GM21619 (cell line): ENCODE measurements around the gene NRP1.
"Not testable (repeated sequence)": the region's sequence is repeated elsewhere in the genome, so short reads cannot be mapped to it uniquely, and the experiment has no call there.

Experiments used
- ATAC-seq: cut with Tn5 transposase; IDR thresholded peaks from one replicate; pipeline ENCODE4 v1.9.1; 2021; ENCODE audit not compliant: unreplicated experiment

The NRP1 gene

DNA sequence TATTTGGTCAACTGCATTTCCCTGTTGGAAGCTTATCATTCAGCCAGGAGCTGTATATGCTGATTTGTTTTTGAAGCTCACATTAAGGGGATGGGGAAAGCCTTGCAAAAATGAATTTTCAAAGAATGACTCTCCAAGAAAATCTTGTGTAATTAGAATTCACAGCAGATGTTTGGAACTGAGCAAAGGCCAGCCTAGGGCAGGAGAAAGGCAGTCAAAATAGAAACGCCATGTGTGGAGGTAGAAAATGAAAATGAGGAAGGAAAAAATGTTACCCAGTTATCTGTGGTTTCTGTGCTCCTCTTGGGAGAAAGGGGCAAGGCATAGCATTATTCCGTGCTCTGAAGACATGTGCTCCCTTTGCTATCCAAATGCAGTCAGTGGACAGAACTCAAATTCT is 93.5 kb downstream of the NRP1 start:
- ATAC-seq = no peak

GRCh38 chr10:33240258-33240657 is 94.2 kb downstream of the NRP1 start:
- ATAC-seq = no peak

DNA sequence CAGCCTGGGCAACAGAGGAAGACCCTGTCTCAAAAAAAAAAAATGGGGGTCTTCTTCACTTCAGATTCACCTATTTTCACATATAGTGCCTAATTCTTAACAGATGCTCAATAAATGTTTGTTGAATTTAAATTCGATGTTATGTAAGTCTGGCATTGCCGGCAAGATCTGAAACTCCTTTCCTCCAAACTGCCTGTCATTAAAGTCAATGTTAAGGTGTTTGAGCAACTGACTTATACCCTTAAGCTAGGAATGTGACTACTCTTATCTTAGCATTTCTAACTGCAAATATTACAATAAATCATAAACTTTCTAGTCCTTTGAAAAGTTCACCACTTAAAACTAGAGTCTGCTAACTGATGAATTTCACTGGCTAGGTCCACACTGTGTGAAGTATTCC is 95.2 kb downstream of the NRP1 start:
- no peak for ATAC-seq

DNA sequence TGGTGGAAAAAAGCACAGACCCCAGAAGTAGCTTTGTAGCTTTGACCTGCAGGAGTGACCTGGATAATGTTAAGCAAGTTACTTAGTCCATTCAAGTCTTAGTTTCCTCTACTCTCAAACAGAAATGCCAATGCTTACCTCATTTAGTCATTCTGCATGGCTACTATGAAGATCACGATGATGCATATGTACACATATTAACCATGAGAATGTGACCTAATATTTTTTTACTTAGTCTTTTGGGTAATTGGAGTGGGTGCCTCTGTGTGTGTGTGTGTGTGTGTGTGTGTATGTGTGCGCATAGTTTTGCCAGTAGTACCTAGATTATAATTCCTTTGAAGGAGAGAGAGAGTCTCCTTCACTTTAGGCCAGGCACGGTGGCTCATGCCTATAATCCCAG is 95.8 kb downstream of the NRP1 start:
- ATAC-seq = no peak

- no peak for ATAC-seq
These were observed 96.5 kb downstream of the NRP1 start for GRCh38 chr10:33237736-33238624.

- ATAC-seq = no peak
These were observed 97.6 kb downstream of the NRP1 start for GRCh38 chr10:33236916-33237315.

GRCh38 chr10:33235951-33236350 is 98.5 kb downstream of the NRP1 start:
- ATAC-seq = no peak

DNA sequence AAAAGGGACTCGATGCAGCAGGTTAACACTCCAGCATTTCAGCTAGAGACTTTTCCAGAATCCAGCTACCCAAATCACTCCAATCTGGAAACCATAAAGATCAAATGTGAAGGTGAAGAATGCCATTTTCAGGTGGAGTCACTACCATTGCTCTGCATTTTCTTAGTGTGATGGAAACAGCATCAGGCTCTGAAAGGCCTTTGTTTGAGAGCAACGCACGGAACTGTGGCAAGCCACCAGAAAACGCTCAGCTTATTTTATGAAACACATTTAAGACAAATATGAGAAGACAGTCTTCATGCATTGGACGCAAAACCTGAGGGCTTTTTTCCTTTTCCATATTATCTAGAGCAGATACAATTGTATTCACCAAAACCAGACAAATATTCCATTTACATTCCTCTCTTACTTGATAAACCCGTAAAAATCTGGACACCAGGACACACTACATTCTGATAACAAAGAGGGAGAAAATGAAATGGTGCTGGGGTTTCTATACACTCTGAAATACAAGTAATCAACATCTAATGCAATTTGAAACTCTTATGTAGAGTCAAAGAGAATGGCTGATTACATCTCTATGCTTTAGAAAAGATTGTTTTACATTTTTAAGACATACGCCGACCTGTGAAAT is 99.1 kb downstream of the NRP1 start:
- ATAC-seq = no peak

GRCh38 chr10:33234831-33235237 is 99.6 kb downstream of the NRP1 start:
- no peak for ATAC-seq

GRCh38 chr10:33233635-33234034 is 100.8 kb downstream of the NRP1 start:
- no peak for ATAC-seq

GRCh38 chr10:33233221-33233620 is 101.2 kb downstream of the NRP1 start:
- ATAC-seq = no peak

DNA sequence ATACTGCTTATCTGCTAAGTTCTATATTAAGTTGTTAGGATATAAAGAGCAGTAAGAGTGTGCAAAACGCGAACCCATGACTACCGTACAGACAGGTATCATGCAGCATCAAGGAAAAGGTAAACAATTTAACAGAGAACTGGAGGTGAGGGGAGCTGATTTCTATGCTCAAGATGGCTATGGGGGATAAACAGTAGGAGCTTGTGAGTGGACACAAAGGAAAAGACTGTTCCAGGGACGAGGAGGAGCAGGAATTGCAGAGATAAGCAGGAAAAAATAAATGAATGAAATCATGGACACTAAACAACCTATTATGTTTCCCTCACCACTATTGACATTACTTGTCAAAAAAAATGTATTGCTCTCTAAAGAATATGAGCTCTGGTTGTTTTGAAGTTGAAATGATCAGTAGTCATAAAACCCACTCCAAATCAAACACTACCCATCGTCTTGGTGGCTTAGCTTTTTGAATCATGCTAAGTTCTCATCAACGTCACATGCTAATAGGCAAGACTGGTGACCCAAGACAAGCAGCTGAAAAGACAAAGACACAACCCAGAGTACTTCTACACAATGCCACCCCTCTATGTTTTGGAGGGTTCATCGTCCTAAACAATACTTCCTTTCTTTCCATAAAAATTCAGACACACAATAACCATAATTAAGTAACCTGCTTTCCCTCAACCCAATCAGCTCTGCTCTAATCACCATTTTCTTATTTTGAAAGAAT is 102.7 kb downstream of the NRP1 start:
- no peak for ATAC-seq

DNA sequence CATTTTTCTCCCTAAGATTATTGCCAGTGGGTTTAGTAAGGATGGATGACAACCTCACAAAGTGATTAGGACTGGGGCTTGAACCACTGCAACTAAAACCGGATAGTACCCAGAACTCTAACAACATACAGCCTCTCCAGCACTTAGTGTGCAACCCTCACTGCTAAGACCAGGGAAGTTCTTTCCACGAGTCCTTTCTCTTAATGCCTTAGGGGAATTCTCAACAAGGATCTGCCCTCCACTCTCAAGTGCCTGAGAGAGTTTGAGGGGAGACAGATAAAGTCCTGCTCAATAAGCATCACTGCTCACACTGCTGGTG is 104.6 kb downstream of the NRP1 start:
- no peak for ATAC-seq

- ATAC-seq = no peak
These were observed 105.1 kb downstream of the NRP1 start for GRCh38 chr10:33229252-33229948.

DNA sequence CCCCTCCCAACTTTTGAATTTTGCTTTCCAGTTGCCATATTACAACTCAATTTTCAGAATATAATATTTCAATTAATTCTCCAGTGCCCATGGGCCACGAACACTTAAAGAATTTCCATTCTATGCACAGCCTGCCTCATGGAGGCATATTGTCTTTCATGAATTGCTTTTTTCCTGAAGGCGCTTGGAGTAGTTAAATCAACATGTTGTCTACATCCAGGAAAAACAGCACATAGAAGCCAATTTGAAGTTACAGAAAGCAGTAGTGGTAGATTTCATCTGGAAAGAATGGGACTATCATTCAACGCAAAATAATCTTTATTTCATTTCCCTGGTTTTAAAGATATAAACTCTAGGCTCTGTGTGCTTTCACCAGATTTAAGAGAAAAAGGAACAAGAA is 106.0 kb downstream of the NRP1 start:
- no peak for ATAC-seq

GRCh38 chr10:33227489-33227888 is 107.0 kb downstream of the NRP1 start:
- ATAC-seq = no peak

DNA sequence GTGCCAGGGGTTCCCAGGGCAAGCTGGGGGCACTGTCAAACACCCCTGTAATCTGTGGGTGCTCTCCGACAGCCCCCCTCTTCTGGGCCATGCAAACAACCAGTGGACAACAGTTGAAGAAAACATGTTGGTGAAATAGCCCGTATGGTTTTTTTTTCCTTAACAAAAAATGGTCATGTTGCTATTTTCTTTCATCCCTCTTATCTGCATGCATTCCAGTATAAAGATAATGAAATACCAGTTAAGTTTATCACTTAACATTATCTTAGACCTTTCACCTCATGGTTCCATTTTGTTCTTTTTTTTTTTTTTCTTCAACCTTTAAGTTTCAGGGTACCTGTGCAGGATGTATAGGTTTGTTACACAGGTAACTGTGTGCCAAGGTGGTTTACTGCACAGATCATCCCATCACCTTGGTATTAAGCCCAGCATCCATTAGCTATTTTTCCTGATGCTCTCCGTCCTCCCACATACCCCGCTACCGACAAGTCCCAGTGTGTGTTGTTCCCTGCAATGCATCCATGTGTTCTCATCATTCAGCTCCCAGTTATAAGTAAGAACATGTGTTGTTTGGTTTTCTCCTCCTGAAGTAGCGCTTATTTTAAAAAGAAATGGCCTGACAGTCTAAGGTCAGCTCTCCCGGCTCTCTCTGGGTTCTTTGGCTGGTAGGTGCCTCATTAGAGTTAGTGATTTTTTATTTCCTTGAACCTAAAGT is 110.1 kb downstream of the NRP1 start:
- no peak for ATAC-seq

DNA sequence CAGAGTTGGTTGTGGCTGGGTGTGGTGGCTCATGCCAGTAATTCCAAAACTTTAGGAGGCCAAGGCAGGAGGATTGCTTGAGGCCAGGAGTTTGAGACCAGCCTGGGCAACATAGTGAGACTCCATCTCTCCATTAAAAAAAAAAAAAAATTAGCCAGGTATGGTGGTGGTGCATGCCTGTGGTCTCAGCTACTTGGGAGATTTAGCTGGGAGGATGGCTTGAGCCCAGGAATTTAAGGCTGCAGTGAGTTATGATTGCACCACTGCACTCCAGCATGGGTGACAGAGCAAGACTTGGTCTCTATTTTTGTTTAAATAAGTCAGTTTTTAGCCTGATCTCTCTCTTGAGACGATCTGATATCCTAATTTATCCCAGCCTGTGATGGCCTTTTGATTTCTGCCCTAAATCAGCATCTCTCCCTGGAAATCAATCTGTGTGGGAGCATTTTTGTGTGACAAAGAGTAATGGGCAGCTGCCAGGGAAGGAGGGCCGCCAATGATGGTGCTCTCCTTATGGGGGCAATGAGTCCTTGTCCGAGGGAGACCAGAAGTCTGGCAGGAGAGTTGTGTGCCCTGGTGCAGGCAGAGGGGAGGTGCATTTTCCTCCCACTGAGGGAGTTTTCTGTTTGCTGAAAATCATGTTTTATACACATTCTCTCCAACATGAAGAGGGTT is 111.0 kb downstream of the NRP1 start:
- ATAC-seq = no peak

DNA sequence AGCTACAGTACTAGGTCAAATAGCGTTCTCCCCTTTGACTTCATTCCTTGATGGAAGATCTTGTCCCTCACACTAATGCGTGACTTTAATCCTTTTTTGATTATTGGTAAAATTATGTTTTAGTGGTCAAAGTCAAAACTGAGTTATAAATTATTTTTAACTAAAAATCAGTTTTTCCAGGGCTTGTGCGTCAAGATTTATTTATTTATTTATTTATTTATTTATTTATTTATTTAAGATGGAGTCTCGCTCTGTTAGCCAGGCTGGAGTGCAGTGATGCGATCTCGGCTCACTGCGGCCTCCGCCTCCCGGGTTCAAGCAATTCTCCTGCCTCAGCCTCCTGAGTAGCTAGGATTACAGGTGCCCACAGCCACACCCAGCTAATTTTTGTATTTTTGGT is 112.2 kb downstream of the NRP1 start:
- not testable (repeated sequence) for ATAC-seq

DNA sequence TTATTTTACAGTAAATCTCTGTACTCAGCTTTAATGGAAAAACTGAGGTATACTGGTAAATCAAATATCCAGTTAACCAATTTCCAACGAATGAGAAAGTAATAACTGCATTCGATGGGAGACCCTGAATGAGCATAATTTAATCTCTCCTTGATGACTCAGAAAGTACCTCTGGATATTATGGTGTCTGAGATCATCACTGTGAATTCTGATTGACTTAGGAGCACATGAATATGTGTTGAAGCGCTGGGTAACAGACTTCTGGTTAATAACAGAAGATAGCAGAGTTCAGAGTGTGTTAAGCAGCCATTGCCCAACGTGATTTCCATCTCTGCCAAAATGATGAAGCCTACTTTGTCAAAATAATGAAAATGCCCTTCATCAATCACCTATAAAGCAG is 116.6 kb downstream of the NRP1 start:
- ATAC-seq = no peak
